GM12872 (cell line): ENCODE results near the gene LYRM1.

Experiments used
- TF ChIP-seq, protein P1 (sequence below): IDR thresholded peaks from 3 replicates; pipeline ENCODE4 v1.5.1; 2011; ENCODE audit warnings: low read depth, mild to moderate bottlenecking, low read length, moderate library complexity; ENCODE audit not compliant: insufficient read depth

LYRM1 gene

DNA sequence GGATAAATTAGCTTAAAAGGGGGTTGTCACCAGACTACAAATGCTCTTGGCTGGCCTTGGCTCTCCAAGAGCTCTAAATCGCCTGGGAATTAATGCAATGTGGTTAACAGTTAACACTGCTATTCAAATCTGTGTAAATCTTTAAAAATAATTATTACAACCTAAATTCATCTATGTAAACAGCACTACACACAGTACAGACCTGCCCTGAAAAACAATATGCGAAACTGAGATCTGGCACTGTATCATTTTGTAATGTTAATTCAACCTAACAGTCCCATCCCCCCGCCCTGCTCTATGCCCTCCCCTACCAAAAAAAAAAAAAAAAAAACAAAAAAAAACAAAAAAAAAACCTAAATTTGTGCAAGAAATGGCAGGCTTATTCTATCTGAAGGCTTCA lies 41.3 kb upstream of the LYRM1 start:
- TF ChIP-seq, protein P1, sequence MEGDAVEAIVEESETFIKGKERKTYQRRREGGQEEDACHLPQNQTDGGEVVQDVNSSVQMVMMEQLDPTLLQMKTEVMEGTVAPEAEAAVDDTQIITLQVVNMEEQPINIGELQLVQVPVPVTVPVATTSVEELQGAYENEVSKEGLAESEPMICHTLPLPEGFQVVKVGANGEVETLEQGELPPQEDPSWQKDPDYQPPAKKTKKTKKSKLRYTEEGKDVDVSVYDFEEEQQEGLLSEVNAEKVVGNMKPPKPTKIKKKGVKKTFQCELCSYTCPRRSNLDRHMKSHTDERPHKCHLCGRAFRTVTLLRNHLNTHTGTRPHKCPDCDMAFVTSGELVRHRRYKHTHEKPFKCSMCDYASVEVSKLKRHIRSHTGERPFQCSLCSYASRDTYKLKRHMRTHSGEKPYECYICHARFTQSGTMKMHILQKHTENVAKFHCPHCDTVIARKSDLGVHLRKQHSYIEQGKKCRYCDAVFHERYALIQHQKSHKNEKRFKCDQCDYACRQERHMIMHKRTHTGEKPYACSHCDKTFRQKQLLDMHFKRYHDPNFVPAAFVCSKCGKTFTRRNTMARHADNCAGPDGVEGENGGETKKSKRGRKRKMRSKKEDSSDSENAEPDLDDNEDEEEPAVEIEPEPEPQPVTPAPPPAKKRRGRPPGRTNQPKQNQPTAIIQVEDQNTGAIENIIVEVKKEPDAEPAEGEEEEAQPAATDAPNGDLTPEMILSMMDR: no peak

GRCh38 chr16:20859699-20860098 lies 40.9 kb upstream of the LYRM1 start:
- TF ChIP-seq, protein P1: no peak

GRCh38 chr16:20860361-20860760 lies 40.2 kb upstream of the LYRM1 start:
- TF ChIP-seq, protein P1: no peak

- TF ChIP-seq, protein P1: no peak
Measured at GRCh38 chr16:20862162-20862960, 38.2 kb upstream of the LYRM1 start.

- TF ChIP-seq, protein P1: no peak
Measured at GRCh38 chr16:20865420-20866131, 35.0 kb upstream of the LYRM1 start.

GRCh38 chr16:20866145-20866772 lies 34.3 kb upstream of the LYRM1 start:
- TF ChIP-seq, protein P1: no peak

- TF ChIP-seq, protein P1: no peak
Measured at GRCh38 chr16:20866801-20867200, 33.8 kb upstream of the LYRM1 start.
